ENCODE measurements around the gene SYTL3. TPM values are rescaled to one million over a fixed set of nuclear protein-coding genes. Genes with fewer than 3 reads are reported as not detected.
A peak's percentile ranks its signal among the peaks of the same experiment; 100 is the strongest.

SYTL3 gene
- total and polyA plus RNA-seq, 7 donors, result 1.6 to 6.9 (median 3.3) TPM

GRCh38 chr6:158619922-158620801, 29.7 kb upstream of the SYTL3 start:
- TF ChIP-seq POLR2A (IDR thresholded peaks at IDR 0.05) (no peak), CTCF (IDR thresholded peaks at IDR 0.05) (no peak), EP300 (IDR thresholded peaks at IDR 0.05) (no peak), POLR2AphosphoS5 (IDR thresholded peaks at IDR 0.05) (no peak)
- Histone ChIP-seq H3K27ac (no peak overlapping the region), H3K4me1 (no peaks in the 10 kb centered on the region), H3K36me3 (peaks cover 0 to 31% (median 0%) of the 10 kb centered on the region in 4 donors), H3K27me3 (no peaks in the 10 kb centered on the region), H3K4me3 (no peak overlapping the region), H3K9me3 (no peaks in the 10 kb centered on the region)
- WGBS, 2 donors, result 79 to 90% methylated on average over 17 of the region's 17 CpGs
- intact Hi-C loops (cut with DNase I), result no loop called here
- DNase-seq, result peak; percentile 19

- H3K27ac ChIP-seq, result no peak overlapping the region
- H3K4me3 ChIP-seq, result no peak overlapping the region
- TF ChIP-seq EP300 (IDR thresholded peaks at IDR 0.05) (no peak), POLR2A (IDR thresholded peaks at IDR 0.05) (no peak), POLR2AphosphoS5 (IDR thresholded peaks at IDR 0.05) (no peak), CTCF (IDR thresholded peaks at IDR 0.05) (no peak)
- no peak for DNase-seq
- no peaks in the 10 kb centered on the region for H3K27me3 ChIP-seq
- 88 to 93% methylated on average over 13 of the region's 13 CpGs for WGBS, 2 donors
- intact Hi-C loops (cut with DNase I), result no loop called here
- no peaks in the 10 kb centered on the region for H3K4me1 ChIP-seq
- no peaks in the 10 kb centered on the region for H3K9me3 ChIP-seq
- H3K36me3 ChIP-seq, result peaks cover 0 to 40% (median 5%) of the 10 kb centered on the region in 4 donors
Observed at GRCh38 chr6:158620963-158621693, 28.7 kb upstream of the SYTL3 start.

GRCh38 chr6:158621694-158622544, 27.9 kb upstream of the SYTL3 start:
- H3K27me3 ChIP-seq, result no peaks in the 10 kb centered on the region
- peak; percentile 19 for DNase-seq
- H3K36me3 ChIP-seq, result peaks cover 0 to 48% (median 8%) of the 10 kb centered on the region in 4 donors
- no peak overlapping the region for H3K4me3 ChIP-seq
- no peaks in the 10 kb centered on the region for H3K9me3 ChIP-seq
- no peak overlapping the region for H3K27ac ChIP-seq
- TF ChIP-seq CTCF (IDR thresholded peaks at IDR 0.05), result no peak
- TF ChIP-seq EP300 (IDR thresholded peaks at IDR 0.05), result no peak
- no peak for TF ChIP-seq POLR2AphosphoS5 (IDR thresholded peaks at IDR 0.05)
- TF ChIP-seq POLR2A (IDR thresholded peaks at IDR 0.05), result no peak
- WGBS, 2 donors, result 96% methylated on average over 25 of the region's 25 CpGs
- intact Hi-C loops (cut with DNase I), result no loop called here
- no peaks in the 10 kb centered on the region for H3K4me1 ChIP-seq

- H3K4me3 ChIP-seq, result no peak overlapping the region
- 89 to 90% methylated on average over 10 of the region's 10 CpGs for WGBS, 2 donors
- no peak for DNase-seq
- no peaks in the 10 kb centered on the region for H3K27me3 ChIP-seq
- intact Hi-C loops (cut with DNase I), result no loop called here
- H3K4me1 ChIP-seq, result no peaks in the 10 kb centered on the region
- no peak overlapping the region for H3K27ac ChIP-seq
- TF ChIP-seq CTCF (IDR thresholded peaks at IDR 0.05), result no peak
- TF ChIP-seq EP300 (IDR thresholded peaks at IDR 0.05), result no peak
- no peaks in the 10 kb centered on the region for H3K9me3 ChIP-seq
- peaks cover 0 to 56% (median 8%) of the 10 kb centered on the region in 4 donors for H3K36me3 ChIP-seq
Observed at GRCh38 chr6:158622545-158623190, 27.2 kb upstream of the SYTL3 start.
